M059J (cell line): ENCODE data around the gene SEPTIN10. TPM values are rescaled to one million over a fixed set of nuclear protein-coding genes. Genes with fewer than 3 reads are reported as not detected.
"Not testable (repeated sequence)": the region's sequence is repeated elsewhere in the genome, so short reads cannot be mapped to it uniquely, and the experiment has no call there.

Experiments
- DNase-seq: peaks from one replicate; pipeline ENCODE4 v3.0.0-alpha.2; 2012; ENCODE audit warnings: low read depth
- total RNA-seq: library from RNA; depleted of rRNA; stranded (reverse); fragments of >200 nt; shearing (Covaris generic); gene quantifications from 2 replicates; pipeline ENCODE4 v1.2.3, GENCODE V29; 2014

Gene SEPTIN10
- total RNA-seq, 1 experiment from 2014 or later, result 74.5 TPM

DNA sequence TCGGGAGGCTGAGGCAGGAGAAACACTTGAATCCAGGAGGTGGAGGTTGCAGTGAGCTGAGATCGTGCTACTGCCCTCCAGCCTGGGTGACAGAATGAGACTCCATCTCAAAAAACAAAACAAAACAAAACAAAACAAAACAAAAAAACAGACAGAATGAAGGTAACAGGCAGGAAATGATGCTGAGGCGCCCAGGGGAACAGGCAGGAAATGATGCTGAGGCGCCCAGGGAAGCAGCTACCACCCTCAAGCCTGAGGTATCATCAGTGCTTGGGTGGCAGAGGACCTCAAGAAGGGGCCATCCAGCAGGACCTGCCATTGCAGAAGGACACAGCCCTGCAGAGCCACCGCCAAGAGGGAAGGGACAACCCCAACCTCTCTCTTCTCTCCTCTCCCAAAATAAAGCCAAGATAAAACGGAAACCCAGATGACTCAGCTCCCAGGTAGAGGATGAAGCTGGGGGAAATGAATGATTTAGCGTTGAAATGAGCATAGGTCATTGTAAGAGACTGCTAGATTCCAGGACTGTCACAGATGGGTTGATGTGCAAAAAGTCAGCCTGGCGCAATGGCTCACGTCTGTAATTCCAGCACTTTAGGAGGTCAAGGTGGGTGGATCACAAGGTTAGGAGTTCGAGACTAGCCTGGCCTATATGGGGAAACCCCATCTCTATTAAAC, 19.7 kb upstream of the SEPTIN10 start:
- DNase-seq, result no peak

DNA sequence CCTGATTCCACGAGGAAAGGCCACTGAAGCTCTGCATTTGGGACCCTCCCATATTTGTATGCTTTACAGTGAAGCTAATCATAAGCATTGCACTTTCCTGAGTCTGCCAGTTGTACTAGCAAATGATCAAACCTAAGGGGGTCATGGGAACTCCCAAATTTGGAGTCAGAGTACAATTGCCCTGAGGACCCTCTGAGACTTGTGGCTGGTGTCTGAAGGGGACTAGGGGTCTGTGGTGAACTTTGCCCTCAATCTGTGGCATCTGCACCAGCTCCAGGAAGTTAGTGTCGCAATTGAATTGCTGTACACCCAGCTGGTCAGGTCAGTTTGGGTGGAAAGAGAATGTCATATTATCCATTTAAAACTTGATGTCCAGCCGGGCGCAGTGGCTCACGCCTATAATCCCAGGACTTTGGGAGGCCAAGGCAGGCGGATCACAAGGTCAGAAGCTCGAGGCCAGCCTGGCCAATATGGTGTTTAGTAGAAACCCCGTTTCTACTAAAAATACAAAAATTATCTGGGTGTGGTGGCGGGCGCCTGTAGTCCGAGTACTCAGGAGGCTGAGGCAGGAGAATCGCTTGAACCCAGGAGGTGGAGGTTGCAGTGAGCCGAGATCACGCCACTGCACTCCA, 18.5 kb upstream of the SEPTIN10 start:
- no peak for DNase-seq

DNA sequence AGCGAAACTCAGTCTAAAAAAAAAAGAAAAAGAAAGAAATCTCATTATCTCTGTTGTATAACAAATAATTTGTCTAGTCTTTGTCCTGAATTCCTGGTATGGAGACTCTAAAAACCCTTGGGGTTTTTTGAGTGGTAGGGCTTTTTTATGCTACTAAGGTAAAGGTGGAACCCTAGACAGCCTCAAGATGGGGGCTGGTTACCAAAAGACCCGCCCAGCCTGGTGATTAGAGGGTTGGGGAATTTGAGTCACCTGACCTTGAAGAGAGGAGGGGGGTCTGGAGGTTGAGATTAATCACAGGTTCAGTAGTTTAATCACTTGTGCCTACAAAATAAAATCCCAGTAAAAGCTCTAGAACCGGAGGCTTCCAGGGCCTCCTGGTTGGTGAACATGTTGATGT, 18.0 kb upstream of the SEPTIN10 start:
- no peak for DNase-seq

DNA sequence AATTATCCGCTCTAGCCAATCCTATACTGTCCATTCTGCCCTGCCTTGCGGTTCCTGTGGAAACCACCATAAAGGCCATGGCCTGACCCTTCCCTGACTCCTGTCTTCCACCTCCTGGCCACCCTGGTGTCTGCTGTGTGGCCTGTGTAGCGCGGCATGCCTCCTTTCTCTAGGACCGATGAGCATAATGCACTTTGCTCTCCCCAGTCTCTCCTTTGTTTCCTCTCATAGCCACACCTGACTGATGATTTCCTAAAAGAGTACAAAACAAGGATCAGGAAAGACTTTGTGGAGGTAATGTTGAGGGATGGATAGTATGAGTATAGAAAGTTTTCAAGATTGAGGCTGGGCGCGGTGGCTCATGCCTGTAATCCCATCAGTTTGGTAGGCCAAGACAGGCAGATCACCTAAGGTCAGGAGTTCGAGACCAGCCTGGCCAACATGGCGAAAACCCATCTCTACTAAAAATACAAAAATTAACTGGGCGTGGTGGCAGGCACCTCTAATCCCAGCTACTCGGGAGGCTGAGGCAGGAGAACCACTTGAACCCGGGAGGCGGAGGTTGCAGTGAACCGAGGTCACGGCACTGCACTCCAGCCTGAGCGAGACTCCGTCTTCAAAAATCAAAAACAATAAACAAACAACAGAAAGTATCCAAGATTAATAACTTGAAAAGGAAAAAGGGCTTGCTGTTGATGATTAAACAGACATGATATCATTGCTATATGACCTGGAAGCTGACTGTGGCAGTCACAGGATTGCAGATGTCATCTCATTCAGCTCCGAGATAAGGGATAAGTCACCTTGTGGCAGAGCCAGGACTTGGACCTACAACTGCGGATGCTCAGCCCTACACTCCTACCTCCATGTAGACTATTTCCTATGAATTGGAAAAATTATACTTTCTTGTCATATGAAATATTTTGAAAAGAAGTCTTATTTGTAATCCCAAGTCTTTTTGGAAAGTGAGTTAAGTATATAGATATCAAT, 17.0 kb upstream of the SEPTIN10 start:
- DNase-seq, result no peak

GRCh38 chr2:109629867-109630266, 16.1 kb upstream of the SEPTIN10 start:
- DNase-seq, result no peak

DNA sequence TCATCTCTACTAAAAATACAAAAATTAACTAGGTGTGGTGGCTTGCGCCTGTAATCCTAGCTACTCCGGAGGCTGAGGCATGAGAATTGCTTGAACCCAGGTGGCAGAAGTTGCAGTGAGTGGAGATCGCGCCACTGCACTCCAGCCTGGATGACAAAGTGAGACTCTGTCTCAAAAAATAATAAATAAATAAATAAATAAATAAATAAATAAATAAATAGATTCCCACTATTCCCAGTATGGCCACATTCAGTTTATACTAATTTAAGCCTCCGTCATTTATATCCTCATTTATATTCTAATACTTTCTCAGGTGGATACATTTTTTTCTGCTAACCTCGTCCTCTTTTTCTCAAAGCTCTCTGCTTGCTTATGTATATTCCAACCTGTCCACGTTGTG, 14.6 kb upstream of the SEPTIN10 start:
- not testable (repeated sequence) for DNase-seq

DNA sequence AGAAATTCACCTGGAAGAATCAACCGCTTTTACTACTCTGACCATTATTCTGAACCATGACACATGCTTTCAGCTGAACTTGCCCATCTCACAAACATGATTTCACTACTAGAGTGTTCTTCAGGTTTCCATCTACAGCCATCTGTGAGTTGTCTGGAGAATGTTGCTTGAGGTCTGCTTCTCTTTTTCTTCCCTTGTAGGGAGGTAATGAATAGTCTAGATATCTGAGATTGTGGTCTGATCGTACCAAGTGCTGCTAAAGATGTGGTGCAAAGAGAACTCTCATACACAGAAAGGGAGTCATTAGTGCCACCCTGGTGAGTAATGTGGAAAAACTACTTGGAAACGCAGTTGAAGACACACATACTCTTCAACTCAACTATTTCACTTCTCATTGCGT, 10.6 kb upstream of the SEPTIN10 start:
- DNase-seq, result no peak

DNA sequence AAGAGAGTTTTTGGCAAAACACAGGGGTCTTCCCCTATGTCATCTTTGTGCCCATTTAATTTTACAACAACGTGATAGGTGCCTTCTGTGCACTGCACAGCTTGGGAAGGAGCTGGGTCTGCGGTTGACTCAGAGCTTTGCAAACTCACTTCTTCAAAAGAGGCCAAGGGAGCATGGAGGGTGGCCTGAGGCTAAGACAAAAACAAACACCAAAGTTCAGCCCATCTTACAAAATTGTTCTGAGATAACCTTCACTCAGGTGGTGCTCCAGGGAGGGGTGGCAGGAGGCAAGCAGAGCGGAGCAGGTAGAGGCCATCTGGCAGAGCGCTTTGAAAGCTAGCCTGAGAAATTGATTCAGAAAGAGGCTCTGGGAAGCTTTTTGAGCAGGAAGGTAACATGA, 10.2 kb upstream of the SEPTIN10 start:
- DNase-seq, result no peak

GRCh38 chr2:109623297-109623696, 9.5 kb upstream of the SEPTIN10 start:
- DNase-seq, result no peak

GRCh38 chr2:109619032-109619615, 5.4 kb upstream of the SEPTIN10 start:
- no peak for DNase-seq

DNA sequence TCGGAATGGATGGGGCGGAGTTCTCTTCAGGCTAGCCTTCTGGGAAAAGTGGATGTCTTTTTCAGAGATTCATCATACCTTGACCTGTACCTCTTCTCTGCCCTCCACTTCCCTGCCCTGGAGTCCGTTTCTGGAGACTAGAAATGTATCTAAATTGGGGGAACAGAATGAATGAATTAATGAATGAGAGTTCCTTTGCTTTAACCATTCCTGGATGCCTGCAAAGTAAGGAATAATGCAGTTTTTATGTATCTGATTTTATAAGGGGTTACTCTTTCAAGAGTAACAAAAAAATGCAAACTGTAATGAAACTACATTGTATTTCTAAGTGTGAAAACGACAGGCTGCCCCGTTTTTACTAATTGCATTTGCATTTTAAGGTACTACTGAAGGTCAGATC, 2.4 kb upstream of the SEPTIN10 start:
- no peak for DNase-seq

DNA sequence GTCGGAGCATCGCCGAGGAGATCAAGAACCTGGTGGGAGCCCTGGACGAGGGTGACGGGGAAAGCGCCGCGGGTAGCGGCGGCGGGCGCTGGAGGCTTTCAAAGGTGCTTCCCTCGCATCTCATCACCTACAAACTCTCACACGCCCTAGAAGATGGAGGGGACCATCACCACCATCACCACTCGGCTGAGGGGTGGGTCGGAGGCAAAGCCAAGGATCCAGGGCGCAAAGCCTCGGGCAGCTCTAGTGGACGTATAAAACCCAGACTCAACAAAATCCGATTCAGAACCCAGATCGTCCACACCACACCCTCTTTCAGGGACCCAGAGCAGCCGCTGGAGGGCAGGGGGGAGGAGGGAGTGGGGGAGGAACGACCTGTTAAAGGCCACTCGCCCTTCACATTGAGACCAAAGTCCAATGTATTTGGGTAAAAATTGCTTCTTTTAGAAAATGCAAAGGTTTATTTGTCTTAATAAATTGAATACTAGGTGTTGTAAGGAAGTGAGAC, 1.9 kb upstream of the SEPTIN10 start:
- no peak for DNase-seq

DNA sequence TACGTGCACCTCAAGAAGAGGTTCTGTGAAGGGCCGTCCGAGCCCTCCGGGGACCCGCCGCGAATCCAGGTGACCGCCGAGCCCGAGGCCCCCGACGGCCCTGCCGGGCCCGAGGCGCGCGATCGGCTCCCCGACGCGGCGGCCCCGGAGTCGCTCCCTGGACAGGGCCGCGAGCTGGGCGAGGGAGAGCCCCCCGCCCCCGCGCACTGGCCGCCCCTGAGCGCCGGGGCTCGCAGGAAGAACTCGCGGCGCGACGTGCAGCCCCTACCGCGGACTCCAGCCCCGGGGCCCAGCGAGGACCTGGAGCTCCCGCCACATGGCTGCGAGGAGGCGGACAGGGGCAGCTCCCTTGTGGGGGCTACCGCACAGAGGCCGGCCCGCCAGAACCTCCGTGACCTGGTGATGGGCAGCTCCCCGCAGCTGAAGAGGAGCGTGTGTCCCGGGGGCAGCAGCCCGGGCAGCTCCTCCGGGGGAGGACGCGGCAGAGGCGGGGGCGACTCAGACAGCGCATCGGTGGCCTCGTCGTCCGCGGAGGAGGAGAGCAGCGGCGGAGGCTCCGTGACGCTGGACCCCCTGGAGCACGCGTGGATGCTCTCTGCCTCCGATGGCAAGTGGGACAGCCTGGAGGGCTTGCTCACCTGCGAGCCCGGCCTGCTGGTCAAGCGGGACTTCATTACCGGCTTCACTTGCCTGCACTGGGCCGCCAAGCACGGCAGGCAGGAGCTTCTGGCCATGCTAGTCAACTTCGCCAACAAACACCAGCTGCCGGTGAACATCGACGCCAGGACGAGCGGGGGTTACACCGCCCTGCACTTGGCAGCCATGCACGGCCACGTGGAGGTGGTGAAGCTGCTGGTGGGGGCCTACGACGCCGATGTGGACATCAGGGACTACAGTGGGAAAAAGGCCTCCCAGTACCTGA, 1.2 kb upstream of the SEPTIN10 start:
- DNase-seq, result no peak

DNA sequence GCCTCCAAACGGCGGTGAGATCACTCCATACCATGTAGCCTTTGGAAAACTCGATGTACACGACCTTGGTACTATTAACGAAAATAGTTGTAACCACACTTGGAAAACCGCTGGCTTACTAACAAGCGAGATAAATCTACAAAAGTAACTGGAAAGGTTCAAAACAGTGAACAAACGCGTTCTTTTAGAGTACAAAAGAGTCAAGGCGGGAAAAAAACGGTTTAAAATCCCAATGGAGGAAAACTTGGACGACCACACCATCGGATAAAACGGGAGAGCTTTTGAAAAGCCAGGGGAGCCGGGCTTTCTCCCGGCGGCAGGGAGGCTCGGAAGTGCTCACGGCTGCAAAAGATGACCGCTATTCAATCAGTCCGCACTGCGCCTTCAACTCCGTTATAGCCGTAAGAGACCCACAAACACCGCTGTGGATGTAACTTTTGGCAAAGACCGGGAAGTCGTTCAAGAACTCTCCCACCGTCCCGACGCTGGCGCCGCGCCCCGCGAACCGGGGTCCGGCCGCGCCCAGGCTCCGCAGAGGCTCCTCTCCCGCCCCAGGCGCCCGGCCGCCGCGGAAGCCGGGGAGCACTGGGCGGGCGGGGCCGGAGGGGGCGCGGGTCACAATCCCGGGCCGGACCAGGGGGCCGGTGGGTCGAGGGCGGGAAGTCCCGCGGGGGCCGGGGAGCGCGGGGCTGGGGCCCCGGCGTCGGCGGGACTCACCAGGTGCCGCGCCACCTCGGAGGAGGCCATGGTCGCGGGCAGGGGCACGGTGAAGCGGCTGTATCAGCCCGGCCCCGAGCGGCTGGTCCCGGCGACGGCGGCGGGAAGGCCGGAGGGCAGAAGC, 465 bp downstream of the SEPTIN10 start:
- peak; percentile 71 for DNase-seq

- peak; percentile 55 for DNase-seq
Observed at GRCh38 chr2:109611467-109612095, 2.2 kb downstream of the SEPTIN10 start.

DNA sequence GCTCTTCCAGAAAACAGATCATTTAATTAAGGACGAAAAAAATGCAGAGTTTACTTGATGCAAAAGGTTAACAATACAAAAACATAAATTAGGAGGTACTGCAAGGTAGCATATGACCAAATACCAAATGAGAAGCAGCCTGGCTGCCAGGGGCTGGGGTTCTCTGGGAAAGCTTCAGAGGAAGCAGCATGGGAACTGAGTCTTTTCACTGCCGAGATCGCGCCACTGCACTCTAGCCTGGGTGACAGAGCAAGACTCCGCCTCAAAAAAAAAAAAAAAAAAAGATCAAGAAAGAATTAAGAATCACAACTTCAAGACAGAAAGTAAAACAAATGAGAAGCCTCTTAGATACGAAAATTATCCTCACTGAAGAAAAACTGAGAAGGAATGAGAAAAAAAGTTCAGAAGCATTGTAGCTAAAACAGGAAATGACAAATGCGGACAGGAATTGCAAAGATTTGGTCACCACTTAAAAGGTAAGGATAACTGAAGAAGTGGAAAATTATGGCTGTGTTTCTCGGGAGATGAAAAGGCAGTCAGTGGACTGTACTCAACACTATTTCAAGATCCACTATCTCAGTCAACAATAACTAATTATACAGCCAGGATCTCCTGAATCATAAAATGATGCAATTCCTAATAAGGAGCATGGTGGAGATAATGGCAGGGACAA, 4.3 kb downstream of the SEPTIN10 start:
- DNase-seq, result peak; percentile 86

DNA sequence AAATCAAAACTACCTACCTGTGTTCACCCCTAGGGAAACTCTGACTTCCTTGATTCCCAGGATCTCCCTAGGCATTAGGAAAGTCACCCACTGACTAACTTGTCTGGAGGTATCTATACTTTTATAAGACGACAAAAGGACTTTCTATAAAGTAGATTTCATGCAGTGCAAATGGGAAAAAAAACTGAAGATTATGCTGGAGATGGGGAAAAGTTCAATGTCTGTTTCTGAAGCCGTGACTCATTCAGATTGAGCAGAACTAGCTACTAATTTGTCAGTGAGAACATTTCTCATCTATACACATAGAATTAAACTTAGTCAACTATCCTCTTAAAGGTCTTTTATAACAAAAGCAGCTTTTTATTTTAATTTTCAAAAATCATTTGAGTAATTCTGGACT, 6.0 kb downstream of the SEPTIN10 start:
- peak; percentile 40 for DNase-seq

DNA sequence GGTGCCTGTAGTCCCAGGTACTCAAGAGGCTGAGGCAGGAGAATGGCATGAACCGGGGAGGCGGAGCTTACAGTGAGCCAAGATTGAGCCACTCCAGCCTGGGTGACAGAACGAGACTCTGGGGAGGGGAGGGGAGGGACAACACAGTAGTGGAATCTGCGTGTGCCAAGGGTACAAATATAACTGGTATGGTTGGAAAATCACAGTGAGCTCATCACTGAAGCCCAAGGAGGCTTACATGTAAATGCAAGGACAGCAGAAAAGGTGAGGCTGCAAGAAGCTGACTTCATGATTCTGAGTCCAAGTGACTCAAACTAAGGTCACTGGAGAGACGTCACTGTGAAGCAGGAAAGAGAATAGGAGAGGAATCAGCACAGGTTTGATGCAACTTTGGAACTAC, 9.2 kb downstream of the SEPTIN10 start:
- peak; percentile 94 for DNase-seq
